Measurements from ENCODE around the gene EPB41L1.

GRCh38 chr20:36167902-36168503 lies 13.5 kb downstream of the EPB41L1 start:
- TF ChIP-seq CTCF (IDR thresholded peaks at IDR 0.05) (no peak), POLR2AphosphoS5 (IDR thresholded peaks at IDR 0.05) (no peak), POLR2A (IDR thresholded peaks at IDR 0.05; ENCODE audit: low read depth) (no peak)

Measured in esophagus muscularis mucosa (tissue), 3 donors.